ENCODE data around the gene PRKCB.

DNA sequence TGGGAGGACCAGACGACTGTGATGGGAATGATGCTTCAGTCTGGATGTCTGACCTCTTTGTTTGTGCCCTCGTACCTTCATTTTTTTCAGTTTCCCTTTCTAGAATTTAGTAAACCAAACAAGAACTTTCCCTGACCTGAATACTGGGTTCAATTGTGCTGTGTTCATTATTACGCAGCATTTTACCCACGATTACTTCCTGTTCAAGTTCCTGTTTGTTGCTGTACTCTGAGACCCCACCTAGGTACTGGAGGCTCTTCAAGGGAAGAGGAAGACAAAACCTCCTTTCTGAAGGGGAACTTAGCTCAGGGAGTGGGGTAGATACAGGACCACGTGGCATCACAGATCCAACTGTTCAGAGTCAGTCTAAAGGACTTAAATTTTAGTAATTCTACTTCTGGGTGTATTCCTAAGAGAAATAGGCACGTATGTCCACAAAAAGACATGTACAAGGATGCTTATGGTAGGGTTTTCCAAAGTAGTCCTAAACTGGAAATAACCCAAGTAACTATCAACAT lies 9.2 kb upstream of the PRKCB start:
- no peak for TF ChIP-seq JUN (IDR thresholded peaks at IDR 0.05; ENCODE audit: low read depth, low read length)
- no peak for TF ChIP-seq POLR2A (IDR thresholded peaks at IDR 0.05; ENCODE audit: control extremely low read depth in 1 of 2, low read depth in 2 of 2, low read length in 2 of 2)
- TF ChIP-seq TAF1 (IDR thresholded peaks at IDR 0.05; ENCODE audit: low read depth, low read length) = no peak
- no peak for TF ChIP-seq CBX5 (IDR thresholded peaks at IDR 0.05; ENCODE audit: low read depth, low read length)
- TF ChIP-seq JUND (IDR thresholded peaks at IDR 0.05; ENCODE audit: low read length) = no peak
- TF ChIP-seq, protein P1, sequence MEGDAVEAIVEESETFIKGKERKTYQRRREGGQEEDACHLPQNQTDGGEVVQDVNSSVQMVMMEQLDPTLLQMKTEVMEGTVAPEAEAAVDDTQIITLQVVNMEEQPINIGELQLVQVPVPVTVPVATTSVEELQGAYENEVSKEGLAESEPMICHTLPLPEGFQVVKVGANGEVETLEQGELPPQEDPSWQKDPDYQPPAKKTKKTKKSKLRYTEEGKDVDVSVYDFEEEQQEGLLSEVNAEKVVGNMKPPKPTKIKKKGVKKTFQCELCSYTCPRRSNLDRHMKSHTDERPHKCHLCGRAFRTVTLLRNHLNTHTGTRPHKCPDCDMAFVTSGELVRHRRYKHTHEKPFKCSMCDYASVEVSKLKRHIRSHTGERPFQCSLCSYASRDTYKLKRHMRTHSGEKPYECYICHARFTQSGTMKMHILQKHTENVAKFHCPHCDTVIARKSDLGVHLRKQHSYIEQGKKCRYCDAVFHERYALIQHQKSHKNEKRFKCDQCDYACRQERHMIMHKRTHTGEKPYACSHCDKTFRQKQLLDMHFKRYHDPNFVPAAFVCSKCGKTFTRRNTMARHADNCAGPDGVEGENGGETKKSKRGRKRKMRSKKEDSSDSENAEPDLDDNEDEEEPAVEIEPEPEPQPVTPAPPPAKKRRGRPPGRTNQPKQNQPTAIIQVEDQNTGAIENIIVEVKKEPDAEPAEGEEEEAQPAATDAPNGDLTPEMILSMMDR (IDR thresholded peaks at IDR 0.05; ENCODE audit: control extremely low read depth in 1 of 3, insufficient read depth in 1 of 3, low read depth in 1 of 3, low read length in 3 of 3) = no peak
- TF ChIP-seq YY1 (IDR thresholded peaks at IDR 0.05; ENCODE audit: low read depth, low read length) = no peak
- TF ChIP-seq EGR1 (IDR thresholded peaks at IDR 0.05; ENCODE audit: borderline replicate concordance, low read depth, low read length) = no peak
- TF ChIP-seq POLR2AphosphoS5 (IDR thresholded peaks at IDR 0.05; ENCODE audit: low read depth, low read length) = no peak
- TF ChIP-seq TAF7 (optimal IDR thresholded peaks at IDR 0.05; ENCODE audit: borderline replicate concordance, low read depth, low read length) = no peak
- TF ChIP-seq, protein P2, sequence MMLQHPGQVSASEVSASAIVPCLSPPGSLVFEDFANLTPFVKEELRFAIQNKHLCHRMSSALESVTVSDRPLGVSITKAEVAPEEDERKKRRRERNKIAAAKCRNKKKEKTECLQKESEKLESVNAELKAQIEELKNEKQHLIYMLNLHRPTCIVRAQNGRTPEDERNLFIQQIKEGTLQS (IDR thresholded peaks at IDR 0.05; ENCODE audit: insufficient read depth, low read depth, low read length) = no peak
- TF ChIP-seq, protein P3, sequence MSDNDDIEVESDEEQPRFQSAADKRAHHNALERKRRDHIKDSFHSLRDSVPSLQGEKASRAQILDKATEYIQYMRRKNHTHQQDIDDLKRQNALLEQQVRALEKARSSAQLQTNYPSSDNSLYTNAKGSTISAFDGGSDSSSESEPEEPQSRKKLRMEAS (IDR thresholded peaks at IDR 0.05) = no peak
- no peak for TF ChIP-seq TCF12 (IDR thresholded peaks at IDR 0.05; ENCODE audit: low read depth, low read length)
